HUES6 (cell line): ENCODE measurements around the gene GTF3C4.

Experiments used
- H3K27ac ChIP-seq: 2 replicates; pipeline ENCODE4 v1.7.0; 2013; ENCODE audit warnings: low read depth, mild to moderate bottlenecking, low read length, inconsistent platforms
- H3K27me3 ChIP-seq: 2 replicates; pipeline ENCODE4 v1.6.1; 2013; ENCODE audit warnings: low read length; ENCODE audit not compliant: control insufficient read depth, insufficient read depth
- H3K36me3 ChIP-seq: 2 replicates; pipeline ENCODE4 v1.6.1; 2013; ENCODE audit warnings: low read length; ENCODE audit not compliant: control insufficient read depth, insufficient read depth
- H3K4me1 ChIP-seq: 2 replicates; pipeline ENCODE4 v1.6.1; 2013; ENCODE audit warnings: low read length; ENCODE audit not compliant: control insufficient read depth, insufficient read depth
- H3K4me3 ChIP-seq: 2 replicates; pipeline ENCODE4 v1.5.1; 2013; ENCODE audit warnings: low read depth, low read length
- H3K9ac ChIP-seq: one replicate; pipeline ENCODE4 v1.6.1; 2013; ENCODE audit warnings: mild to moderate bottlenecking, low read length
- H3K9me3 ChIP-seq: 2 replicates; pipeline ENCODE4 v1.6.1; 2013; ENCODE audit warnings: low read depth, low read length; ENCODE audit not compliant: control insufficient read depth, insufficient read depth

The GTF3C4 gene

DNA sequence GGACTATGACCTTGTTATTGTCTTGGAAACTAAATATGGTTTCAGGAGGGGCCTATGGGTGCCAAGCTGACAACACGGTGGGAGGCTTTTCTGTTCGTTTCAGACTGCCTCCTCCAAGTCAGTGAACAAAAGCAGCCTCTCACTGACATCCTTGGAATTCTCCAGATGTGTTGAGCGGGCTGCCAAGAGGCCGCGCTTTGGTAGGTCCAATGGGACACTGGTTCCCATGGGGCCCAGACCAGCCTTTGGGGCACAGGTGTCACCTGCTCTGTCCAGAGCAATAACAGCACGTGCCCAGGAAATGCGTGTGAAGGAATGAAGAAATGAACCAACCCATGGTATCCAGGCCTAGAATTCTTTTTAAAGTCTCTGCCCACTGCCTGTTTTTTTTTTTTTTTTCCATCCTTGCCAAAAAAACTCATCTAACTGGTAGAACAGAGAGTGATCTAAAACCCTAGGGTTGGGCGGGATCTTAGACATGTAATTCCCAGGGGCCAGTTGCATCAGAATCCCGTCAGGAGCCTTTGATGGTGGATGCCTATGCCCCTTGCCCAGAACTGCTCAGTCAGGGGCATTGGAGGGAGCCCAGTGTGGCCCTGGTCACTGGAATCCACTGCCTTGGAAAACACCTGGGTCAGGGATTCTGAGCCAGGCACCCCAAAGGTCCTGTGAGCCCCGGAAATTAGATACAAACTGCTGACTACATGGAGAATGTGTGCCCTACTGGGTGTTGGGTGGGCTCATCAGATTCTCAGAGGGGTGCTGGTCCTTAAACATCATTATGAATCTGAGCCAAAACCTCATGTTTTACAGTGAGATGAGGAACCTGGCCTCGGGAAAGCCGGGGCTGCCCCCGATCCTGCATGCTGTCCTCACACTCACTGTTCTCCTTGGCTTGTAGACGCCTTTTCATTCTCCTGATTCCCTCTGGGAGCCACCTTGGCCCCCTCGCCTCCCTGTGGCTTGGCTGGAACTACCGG, 60.1 kb downstream of the GTF3C4 start:
- no peak overlapping the region for H3K27ac ChIP-seq
- H3K4me3 ChIP-seq = no peak overlapping the region
- no peak overlapping the region for H3K9ac ChIP-seq
- no peaks in the 10 kb centered on the region for H3K9me3 ChIP-seq
- 0 out of 2 replicates have a peak, but pooled peaks cover 6% of the 10 kb centered on the region for H3K4me1 ChIP-seq
- H3K36me3 ChIP-seq = no peaks in the 10 kb centered on the region
- H3K27me3 ChIP-seq = no peaks in the 10 kb centered on the region

DNA sequence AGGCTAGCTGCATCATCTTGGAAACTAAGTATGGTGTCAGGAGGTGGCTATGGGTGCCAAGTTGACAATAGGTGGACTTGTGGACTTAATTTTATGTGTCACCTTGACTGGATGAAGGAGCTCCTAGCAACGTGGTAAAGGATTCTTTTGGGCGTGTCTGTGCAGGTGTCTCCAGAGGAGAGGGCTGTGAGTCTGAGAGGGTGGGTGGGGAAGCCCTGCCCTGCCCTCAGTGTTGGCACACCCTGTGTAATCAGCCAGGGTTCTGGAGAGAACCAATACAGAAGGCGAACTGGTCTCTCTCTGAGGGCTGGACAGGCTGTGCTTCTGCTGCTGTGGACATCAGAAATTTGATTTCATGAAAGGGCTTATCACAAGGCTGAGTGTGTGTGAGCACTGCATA, 61.0 kb downstream of the GTF3C4 start:
- Histone ChIP-seq H3K4me3 (no peak overlapping the region), H3K27me3 (no peaks in the 10 kb centered on the region), H3K9ac (no peak overlapping the region), H3K9me3 (no peaks in the 10 kb centered on the region), H3K36me3 (no peaks in the 10 kb centered on the region), H3K4me1 (0 out of 2 replicates have a peak, but pooled peaks cover 6% of the 10 kb centered on the region), H3K27ac (no peak overlapping the region)

DNA sequence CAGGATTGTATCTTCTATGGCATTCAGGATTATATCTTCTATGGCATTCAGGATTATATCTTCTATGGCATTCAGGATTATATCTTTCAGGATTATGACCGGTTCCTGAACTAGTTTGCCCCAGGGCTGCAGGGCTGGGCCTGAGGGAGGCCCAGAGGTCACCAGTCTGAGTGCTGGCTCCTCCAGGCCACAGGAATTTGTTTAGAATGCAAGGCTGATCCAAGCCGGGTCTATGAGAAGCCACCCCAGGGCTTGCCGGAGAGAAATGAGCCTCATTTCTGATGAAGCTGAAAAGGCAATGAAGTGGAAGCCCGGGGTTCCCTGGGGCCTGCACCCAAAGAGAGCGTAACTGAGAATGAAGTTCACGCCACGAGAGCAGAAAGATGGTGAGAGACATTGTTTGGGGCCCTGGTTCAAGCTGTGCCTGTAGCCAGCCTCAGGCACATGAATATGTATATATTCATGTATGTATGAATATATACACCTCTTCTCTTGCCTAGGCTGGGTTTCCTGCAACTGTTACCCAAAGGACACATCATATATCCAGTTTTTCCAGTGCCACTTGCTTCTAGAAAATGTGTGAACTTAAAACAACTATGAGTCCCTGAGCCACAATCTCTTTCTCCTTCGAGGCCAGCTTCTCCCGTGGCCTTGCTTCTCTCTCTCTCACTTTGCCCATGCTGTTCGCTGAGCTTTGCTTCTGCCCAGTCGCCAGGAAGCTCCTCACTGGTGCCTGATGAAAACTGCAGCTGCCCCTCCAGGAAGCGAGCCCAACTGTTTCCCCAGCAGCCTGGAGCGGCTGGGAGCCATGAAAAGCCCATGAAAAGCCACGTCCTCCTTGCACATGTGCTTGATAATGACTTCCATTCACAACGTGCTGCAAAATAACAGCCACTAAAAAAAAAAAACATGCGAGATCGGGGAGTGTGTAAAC, 62.3 kb downstream of the GTF3C4 start:
- Histone ChIP-seq H3K9me3 (no peaks in the 10 kb centered on the region), H3K4me3 (no peak overlapping the region), H3K27ac (no peak overlapping the region), H3K27me3 (no peaks in the 10 kb centered on the region), H3K4me1 (0 out of 2 replicates have a peak, but pooled peaks cover 6% of the 10 kb centered on the region), H3K9ac (no peak overlapping the region), H3K36me3 (no peaks in the 10 kb centered on the region)

DNA sequence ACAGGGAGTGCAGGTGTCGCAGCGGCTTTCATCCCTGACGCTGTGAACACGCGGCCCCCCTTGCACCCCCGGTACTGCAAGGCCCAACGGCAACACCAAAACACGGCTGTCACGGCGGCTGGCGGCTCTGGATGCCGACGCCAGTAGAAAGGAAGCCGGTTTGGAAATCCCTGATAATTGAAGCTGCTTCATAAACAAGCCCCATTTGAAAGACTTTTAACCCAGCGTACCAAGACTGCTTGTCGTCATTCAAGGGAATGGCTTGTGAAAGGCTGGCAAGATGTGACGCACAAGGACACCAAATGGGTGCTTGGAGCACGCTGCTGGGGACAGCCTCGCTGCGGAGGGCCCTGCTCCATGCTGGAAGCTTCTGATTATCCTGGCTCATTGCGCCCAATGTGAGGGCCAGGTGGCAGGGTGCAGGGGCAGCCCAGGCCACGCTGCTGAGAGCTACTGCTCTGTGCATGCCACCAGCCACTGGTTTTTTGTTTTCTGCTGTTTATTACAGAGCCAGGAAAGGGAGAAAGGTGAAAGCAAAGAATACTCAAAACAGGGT, 63.1 kb downstream of the GTF3C4 start:
- 0 out of 2 replicates have a peak, but pooled peaks cover 6% of the 10 kb centered on the region for H3K4me1 ChIP-seq
- H3K27me3 ChIP-seq = no peaks in the 10 kb centered on the region
- H3K9me3 ChIP-seq = no peaks in the 10 kb centered on the region

DNA sequence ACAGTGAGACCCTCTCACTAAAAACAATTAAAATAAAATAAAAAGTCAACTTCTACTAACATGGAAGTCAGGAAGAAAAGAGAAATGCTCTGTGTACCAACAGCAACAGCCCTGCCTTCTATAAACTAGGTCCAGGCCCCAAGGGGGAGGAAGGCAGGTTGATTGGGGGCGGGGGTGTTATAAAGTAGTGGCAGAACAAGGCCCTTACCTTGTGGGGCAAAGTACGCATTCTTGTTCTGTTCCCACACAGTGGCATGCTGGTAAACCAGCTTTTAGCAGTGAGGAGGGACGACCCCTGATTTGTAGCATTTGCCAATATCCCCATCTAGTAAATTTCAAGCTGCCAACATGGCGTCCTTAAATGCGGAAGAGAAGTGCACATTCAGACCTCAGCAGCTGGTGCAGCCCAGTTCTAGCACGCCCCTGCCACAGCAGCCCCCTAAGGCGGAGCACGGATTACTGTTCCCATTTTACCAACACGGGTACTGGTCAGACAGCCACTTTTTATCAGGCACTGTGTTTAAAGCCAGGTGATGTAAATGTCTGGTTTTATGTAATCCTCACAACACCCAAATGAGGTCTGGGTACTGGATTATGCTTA, 69.5 kb downstream of the GTF3C4 start:
- no peak overlapping the region for H3K9ac ChIP-seq
- H3K9me3 ChIP-seq = no peaks in the 10 kb centered on the region
- H3K27me3 ChIP-seq = peaks cover 49% of the 10 kb centered on the region
- peaks cover 23% of the 10 kb centered on the region for H3K4me1 ChIP-seq
- no peak overlapping the region for H3K27ac ChIP-seq
- H3K4me3 ChIP-seq = no peak overlapping the region
- no peaks in the 10 kb centered on the region for H3K36me3 ChIP-seq

More for the DNA sequence above, 63.1 kb downstream of the GTF3C4 start:
- Histone ChIP-seq H3K36me3 (no peaks in the 10 kb centered on the region), H3K9ac (no peak overlapping the region), H3K4me3 (no peak overlapping the region), H3K27ac (no peak overlapping the region)

GRCh38 chr9:132740526-132741309, 70.5 kb downstream of the GTF3C4 start:
- Histone ChIP-seq H3K4me1 (peaks cover 32% of the 10 kb centered on the region), H3K9me3 (no peaks in the 10 kb centered on the region), H3K4me3 (no peak overlapping the region), H3K27ac (no peak overlapping the region), H3K36me3 (no peaks in the 10 kb centered on the region), H3K27me3 (peaks cover 58% of the 10 kb centered on the region), H3K9ac (no peak overlapping the region)

DNA sequence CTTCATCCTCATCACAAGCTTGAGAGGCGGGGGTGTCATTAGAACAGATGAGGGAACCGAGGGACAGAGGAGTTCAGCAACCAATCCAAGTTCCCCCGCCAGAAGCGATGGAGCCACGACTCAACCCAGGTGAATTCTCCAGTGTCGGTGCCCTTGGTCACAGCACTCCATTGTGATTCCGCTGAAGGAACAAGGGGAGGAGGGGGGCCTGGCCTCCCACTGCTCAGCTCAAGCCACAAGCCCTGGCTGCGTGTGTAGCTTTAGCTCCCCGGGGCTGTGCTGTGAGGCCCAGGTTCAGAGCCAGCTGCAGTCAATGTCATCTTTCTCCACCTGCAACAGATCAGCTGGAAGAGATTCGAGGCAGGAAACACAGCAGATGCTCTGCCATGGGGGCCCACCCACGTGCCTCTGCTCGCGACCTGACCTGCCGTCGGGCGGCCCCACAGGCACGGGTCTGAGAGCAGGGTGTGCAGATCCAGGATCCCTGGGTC, 72.6 kb downstream of the GTF3C4 start:
- Histone ChIP-seq H3K4me3 (no peak overlapping the region), H3K27me3 (peaks cover 70% of the 10 kb centered on the region), H3K9me3 (no peaks in the 10 kb centered on the region), H3K27ac (no peak overlapping the region), H3K4me1 (peaks cover 36% of the 10 kb centered on the region), H3K9ac (no peak overlapping the region), H3K36me3 (no peaks in the 10 kb centered on the region)

- H3K4me3 ChIP-seq = peak overlapping the region; percentile 28; the same call in 1 of the 2 replicates
- H3K27ac ChIP-seq = no peak overlapping the region
- no peaks in the 10 kb centered on the region for H3K36me3 ChIP-seq
- H3K27me3 ChIP-seq = peaks cover 70% of the 10 kb centered on the region
- no peak overlapping the region for H3K9ac ChIP-seq
- H3K9me3 ChIP-seq = no peaks in the 10 kb centered on the region
- H3K4me1 ChIP-seq = peaks cover 36% of the 10 kb centered on the region
Measured at GRCh38 chr9:132743931-132744479, 73.7 kb downstream of the GTF3C4 start.
